Sigmoid colon (tissue), 7 donors: ENCODE results near the gene MAGIX. TPM values are rescaled to one million over a fixed set of nuclear protein-coding genes. Genes with fewer than 3 reads are reported as not detected.
"Not testable (repeated sequence)": the region's sequence is repeated elsewhere in the genome, so short reads cannot be mapped to it uniquely, and the experiment has no call there.

Source experiments
- DNase-seq: peaks from one replicate; pipeline ENCODE4 v3.0.0-alpha.2; 2019
- H3K27ac ChIP-seq, 4 donors: fragments of 200-600 bp; sonication (generic); one replicate each; pipeline ENCODE4 v1.5.1; 2016 to 2019; ENCODE audit warnings: mild to moderate bottlenecking in 1 of 4
- H3K27me3 ChIP-seq, 3 donors: fragments of 200-600 bp; sonication (generic); one replicate each; pipeline ENCODE4 v1.5.1; 2019; ENCODE audit warnings: mild to moderate bottlenecking in 1 of 3
- H3K36me3 ChIP-seq, 4 donors: fragments of 200-600 bp; sonication (generic); one replicate each; pipeline ENCODE4 v1.5.1; 2016 to 2019
- H3K4me1 ChIP-seq, 4 donors: fragments of 200-600 bp; sonication (generic); one replicate each; pipeline ENCODE4 v1.5.1; 2017 to 2019
- H3K4me3 ChIP-seq, 4 donors: fragments of 200-600 bp; sonication (generic); one replicate each; pipeline ENCODE4 v1.5.1; 2017 to 2019; ENCODE audit warnings: mild to moderate bottlenecking in 2 of 4, moderate library complexity in 1 of 4
- H3K9me3 ChIP-seq, 4 donors: fragments of 200-600 bp in 3 of 4; sonication (generic) in 3 of 4; one replicate each; pipeline versions ENCODE4 v1.5.1 to v1.6.1; 2013 to 2019
- EP300 ChIP-seq, 4 donors: sonication (generic); formaldehyde crosslinking; IDR thresholded peaks; one replicate each; pipeline ENCODE4 v1.6.1; 2017; ENCODE audit warnings: antibody characterized with exemption in 4 of 4
- POLR2A ChIP-seq, 2 donors: fragments of 450-650 bp; IDR thresholded peaks; one replicate each; pipeline ENCODE4 v1.6.1; 2016; ENCODE audit warnings: antibody characterized with exemption in 2 of 2, mild to moderate bottlenecking in 2 of 2, moderate library complexity in 2 of 2
- POLR2AphosphoS5 ChIP-seq, 4 donors: sonication (generic); formaldehyde crosslinking; IDR thresholded peaks; one replicate each; pipeline ENCODE4 v1.6.1; 2017; ENCODE audit warnings: antibody characterized with exemption in 4 of 4
- WGBS, 2 donors: extraction: QIAGEN DNeasy Blood & Tissue Kit; methylation state at CpG; one replicate each; pipeline ENCODE4 v1.1.7; 2013; 5-methylcytosine and 5-hydroxymethylcytosine counted together
- intact Hi-C: fragments of 100-400 bp; cut with DNase I; formaldehyde crosslinking; loops from one replicate; pipeline ENCODE4 v1.15.1; 2023
- polyA plus RNA-seq, 3 donors: library from polyadenylated mRNA; stranded (reverse); fragments of 200-250 nt; gene quantifications; one replicate each; pipeline ENCODE4 v1.2.3, GENCODE V29; 2013
- total RNA-seq, 4 donors: library from RNA; depleted of rRNA; stranded (reverse); fragments of >200 nt; gene quantifications; one replicate each; pipeline ENCODE4 v1.1.0, GENCODE V29; 2016
- TF ChIP-seq, protein P1 (sequence below), 4 experiments: fragments of 450-650 bp in 3 of 4; fragments of 200-600 bp in 1 of 4; IDR thresholded peaks; one replicate each; pipeline ENCODE4 v1.5.1; 2016 to 2019; ENCODE audit warnings: antibody characterized with exemption in 4 of 4, mild to moderate bottlenecking in 3 of 4, moderate library complexity in 2 of 4
- donor health status: healthy with polysubstance abuse.
- donor health status: Bipolar disorder and iron deficiency.
- donor health status: healthy.

Gene MAGIX
- total and polyA plus RNA-seq, 7 donors, result 1.4 to 24.0 (median 3.1) TPM

DNA sequence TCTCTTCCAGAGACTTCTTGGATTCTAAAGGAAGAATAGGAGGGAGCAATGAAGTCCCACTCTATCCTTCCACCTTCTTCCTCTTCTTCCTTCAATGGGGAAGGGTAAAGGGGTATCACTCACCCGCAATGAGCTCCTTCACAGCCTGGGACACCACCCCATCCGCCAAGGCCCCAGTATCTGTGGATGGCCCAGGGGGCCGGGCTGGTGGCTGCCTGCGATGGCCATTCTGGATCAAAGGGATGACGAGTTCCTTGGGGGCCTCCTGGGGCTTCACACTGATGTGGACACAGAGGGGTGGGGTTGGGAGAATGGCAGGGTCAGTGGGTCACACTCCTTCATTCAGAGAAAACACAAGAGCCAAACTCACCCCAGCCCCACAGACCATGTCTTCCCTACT is 40.1 kb upstream of the MAGIX start:
- intact Hi-C loops, result loop anchor here (5.0 to 10.0 kb wide), 2 partner anchors 35 to 58 kb away; no protein-coding TSS in a partner anchor
- H3K4me3 ChIP-seq, result peak overlapping the region in 3 of 4 donors; percentile 65 to 74 (median 66)
- H3K4me1 ChIP-seq, result peaks cover 0 to 9% (median 6%) of the 10 kb centered on the region in 4 donors
- TF ChIP-seq EP300 (IDR thresholded peaks at IDR 0.05) (no peak), POLR2A (IDR thresholded peaks at IDR 0.05) (no peak), POLR2AphosphoS5 (IDR thresholded peaks at IDR 0.05) (no peak)
- TF ChIP-seq, protein P1, sequence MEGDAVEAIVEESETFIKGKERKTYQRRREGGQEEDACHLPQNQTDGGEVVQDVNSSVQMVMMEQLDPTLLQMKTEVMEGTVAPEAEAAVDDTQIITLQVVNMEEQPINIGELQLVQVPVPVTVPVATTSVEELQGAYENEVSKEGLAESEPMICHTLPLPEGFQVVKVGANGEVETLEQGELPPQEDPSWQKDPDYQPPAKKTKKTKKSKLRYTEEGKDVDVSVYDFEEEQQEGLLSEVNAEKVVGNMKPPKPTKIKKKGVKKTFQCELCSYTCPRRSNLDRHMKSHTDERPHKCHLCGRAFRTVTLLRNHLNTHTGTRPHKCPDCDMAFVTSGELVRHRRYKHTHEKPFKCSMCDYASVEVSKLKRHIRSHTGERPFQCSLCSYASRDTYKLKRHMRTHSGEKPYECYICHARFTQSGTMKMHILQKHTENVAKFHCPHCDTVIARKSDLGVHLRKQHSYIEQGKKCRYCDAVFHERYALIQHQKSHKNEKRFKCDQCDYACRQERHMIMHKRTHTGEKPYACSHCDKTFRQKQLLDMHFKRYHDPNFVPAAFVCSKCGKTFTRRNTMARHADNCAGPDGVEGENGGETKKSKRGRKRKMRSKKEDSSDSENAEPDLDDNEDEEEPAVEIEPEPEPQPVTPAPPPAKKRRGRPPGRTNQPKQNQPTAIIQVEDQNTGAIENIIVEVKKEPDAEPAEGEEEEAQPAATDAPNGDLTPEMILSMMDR (IDR thresholded peaks at IDR 0.05), result no peak
- H3K9me3 ChIP-seq, result no peaks in the 10 kb centered on the region
- no peak overlapping the region for H3K27ac ChIP-seq
- H3K27me3 ChIP-seq, result no peaks in the 10 kb centered on the region
- 70 to 81% methylated on average over 5 of the region's 5 CpGs for WGBS, 2 donors
- DNase-seq, result no peak
- peaks cover 0 to 25% (median 0%) of the 10 kb centered on the region in 4 donors for H3K36me3 ChIP-seq

DNA sequence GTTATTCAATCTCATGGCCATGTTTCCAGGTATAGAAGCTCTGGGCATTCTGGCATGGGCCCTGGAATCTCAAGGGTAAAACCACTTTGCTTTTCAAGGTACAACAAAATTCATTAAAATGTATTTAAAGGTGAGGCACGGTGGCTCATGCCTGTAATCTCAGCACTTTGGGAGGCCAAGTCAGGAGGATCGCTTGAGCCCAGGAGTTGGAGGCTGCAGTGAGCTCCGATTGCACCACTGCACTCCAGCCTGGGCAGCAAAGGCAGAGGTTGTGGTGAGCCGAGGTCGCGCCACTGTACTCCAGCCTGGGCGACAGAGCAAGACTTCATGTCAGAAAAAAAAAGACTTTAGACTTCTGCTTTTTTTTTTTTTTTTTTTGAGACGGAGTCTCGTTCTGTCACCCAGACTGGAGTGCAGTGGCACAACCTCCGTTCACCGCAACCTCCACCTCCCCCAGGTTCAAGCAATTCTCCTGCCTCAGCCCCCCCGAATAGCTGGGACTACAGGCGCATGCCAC is 34.8 kb upstream of the MAGIX start:
- WGBS, 2 donors, result 66 to 85% methylated on average over 13 of the region's 13 CpGs

DNA sequence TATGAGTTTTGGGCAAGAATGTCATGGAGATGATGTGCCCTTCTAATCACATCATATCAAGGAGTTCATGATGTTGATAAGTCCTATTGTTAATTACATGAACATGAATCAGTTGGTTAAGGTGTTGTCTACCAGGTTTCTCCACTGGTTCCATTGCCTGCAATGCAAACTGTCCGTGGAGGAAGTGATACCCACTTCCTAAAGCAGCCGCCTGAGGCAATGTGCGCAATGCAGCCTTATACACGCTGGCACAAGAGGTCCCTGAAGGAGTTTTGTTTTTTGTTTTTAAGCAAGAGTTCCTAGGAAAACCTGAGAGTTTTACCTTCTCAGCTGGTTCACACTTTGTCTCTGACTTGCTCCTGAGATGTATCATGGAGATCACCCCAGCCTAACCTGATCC is 33.1 kb upstream of the MAGIX start:
- intact Hi-C loops, result loop anchor here (10.0 kb wide), 1 partner anchor 65 kb away; no protein-coding TSS in a partner anchor
- no peaks in the 10 kb centered on the region for H3K36me3 ChIP-seq
- no peaks in the 10 kb centered on the region for H3K27me3 ChIP-seq
- no peak for DNase-seq
- H3K27ac ChIP-seq, result no peak overlapping the region
- TF ChIP-seq POLR2A (IDR thresholded peaks at IDR 0.05) (no peak), EP300 (IDR thresholded peaks at IDR 0.05) (no peak), POLR2AphosphoS5 (IDR thresholded peaks at IDR 0.05) (no peak)
- TF ChIP-seq, protein P1 (IDR thresholded peaks at IDR 0.05), result no peak
- WGBS, 2 donors, result 64 to 89% methylated on average over 4 of the region's 4 CpGs
- H3K9me3 ChIP-seq, result no peaks in the 10 kb centered on the region
- no peak overlapping the region for H3K4me3 ChIP-seq
- no peaks in the 10 kb centered on the region for H3K4me1 ChIP-seq

More for the DNA sequence above, 34.8 kb upstream of the MAGIX start:
- not testable (repeated sequence) for H3K4me3 ChIP-seq, H3K27me3 ChIP-seq, H3K27ac ChIP-seq, DNase-seq, H3K4me1 ChIP-seq, H3K36me3 ChIP-seq, H3K9me3 ChIP-seq
- intact Hi-C loops, result loop anchor here (10.0 kb wide), 1 partner anchor 63 kb away; no protein-coding TSS in a partner anchor

DNA sequence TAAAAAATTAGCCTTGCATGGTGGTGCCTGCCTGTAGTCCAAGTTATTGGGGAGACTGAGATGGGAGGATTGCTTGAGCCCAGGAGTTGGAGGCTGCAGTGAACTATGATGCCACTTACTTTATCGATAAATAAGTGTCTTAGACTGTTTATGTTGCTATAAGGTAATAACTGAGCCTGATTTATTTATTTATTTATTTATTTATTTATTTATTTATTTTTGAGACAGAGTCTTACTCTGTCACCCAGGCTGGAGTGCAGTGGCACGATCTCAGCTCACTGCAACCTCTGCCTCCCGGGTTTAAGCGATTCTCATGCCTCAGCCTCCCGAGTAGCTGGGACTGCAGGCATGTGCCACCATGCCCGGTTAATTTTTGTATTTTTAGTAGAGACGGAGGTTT is 30.3 kb upstream of the MAGIX start:
- H3K9me3 ChIP-seq, H3K27ac ChIP-seq, H3K27me3 ChIP-seq, intact Hi-C loops, H3K4me3 ChIP-seq, H3K4me1 ChIP-seq, H3K36me3 ChIP-seq, DNase-seq: not testable (repeated sequence)
- 91 to 92% methylated on average over 7 of the region's 7 CpGs for WGBS, 2 donors

DNA sequence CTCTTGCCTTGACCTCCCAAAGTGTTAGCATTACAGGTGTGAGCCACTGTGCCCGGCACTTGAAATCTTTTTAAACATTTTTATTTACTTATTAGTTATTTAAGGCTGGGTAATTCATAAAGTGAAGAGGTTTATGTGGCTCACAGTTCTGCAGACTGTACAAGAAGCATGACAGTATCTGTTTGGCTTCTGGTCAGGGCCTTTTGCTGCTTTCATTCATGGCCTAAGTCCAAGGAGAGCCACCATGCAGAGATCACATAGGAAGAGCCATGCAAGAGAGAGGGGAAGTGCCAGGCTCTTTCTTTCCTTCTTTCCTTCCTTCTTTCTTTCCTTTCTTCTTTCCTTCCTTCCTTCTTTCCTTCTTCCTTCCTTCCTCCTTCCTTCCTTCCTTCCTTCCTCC is 28.8 kb upstream of the MAGIX start:
- Histone ChIP-seq H3K4me3 (no peak overlapping the region), H3K4me1 (no peaks in the 10 kb centered on the region), H3K36me3 (no peaks in the 10 kb centered on the region), H3K9me3 (no peaks in the 10 kb centered on the region), H3K27me3 (no peaks in the 10 kb centered on the region), H3K27ac (no peak overlapping the region)
- intact Hi-C loops, result no loop called here
- TF ChIP-seq EP300 (IDR thresholded peaks at IDR 0.05) (no peak), POLR2A (IDR thresholded peaks at IDR 0.05) (no peak)
- TF ChIP-seq, protein P1 (IDR thresholded peaks at IDR 0.05), result no peak
- no peak for DNase-seq
- 93 to 97% methylated on average over 1 of the region's 1 CpG for WGBS, 2 donors

DNA sequence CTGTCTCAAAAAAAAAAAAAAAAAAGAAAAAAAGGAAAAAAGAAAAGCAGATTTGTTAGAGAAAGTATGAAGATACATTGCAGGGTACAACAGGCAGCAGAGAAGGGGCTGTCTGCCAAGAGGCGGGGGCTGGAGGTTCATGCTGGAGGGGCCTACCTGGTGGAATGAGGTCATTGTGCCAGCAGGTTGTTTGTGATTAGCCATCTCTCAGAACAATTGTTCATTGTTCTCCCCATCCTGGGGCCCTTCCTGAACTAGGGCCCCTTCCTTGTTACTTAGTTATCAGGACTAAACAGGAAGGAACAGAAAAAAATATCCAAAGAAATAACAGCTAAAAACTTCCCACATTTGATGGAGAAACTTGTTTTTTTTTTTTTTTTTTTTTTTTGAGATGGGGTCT is 25.1 kb upstream of the MAGIX start:
- no peaks in the 10 kb centered on the region for H3K27me3 ChIP-seq
- H3K4me1 ChIP-seq, result no peaks in the 10 kb centered on the region
- no peaks in the 10 kb centered on the region for H3K36me3 ChIP-seq
- intact Hi-C loops, result no loop called here
- no peaks in the 10 kb centered on the region for H3K9me3 ChIP-seq
- no peak for TF ChIP-seq EP300 (IDR thresholded peaks at IDR 0.05)
- TF ChIP-seq, protein P1 (IDR thresholded peaks at IDR 0.05), result no peak
- H3K27ac ChIP-seq, result no peak overlapping the region
- no peak overlapping the region for H3K4me3 ChIP-seq
- DNase-seq, result no peak
- WGBS, 2 donors, result 92 to 94% methylated on average over 1 of the region's 1 CpG
